GM12864 (cell line): ENCODE data around the gene ERBB4.

Experiments
- DNase-seq: peaks from one replicate; pipeline ENCODE4 v3.0.0-alpha.2; 2011; ENCODE audit warnings: low read depth
- H3K4me3 ChIP-seq: 2 replicates; pipeline ENCODE4 v1.5.1; 2011; ENCODE audit warnings: mild to moderate bottlenecking, low read depth, low read length, control low read depth
- TF ChIP-seq, protein P1 (sequence below): IDR thresholded peaks from 2 replicates; pipeline ENCODE4 v1.5.1; 2011; ENCODE audit warnings: low read depth, mild to moderate bottlenecking, moderate library complexity, low read length, control low read depth, inconsistent platforms; ENCODE audit errors: missing control alignments

ERBB4 gene

DNA sequence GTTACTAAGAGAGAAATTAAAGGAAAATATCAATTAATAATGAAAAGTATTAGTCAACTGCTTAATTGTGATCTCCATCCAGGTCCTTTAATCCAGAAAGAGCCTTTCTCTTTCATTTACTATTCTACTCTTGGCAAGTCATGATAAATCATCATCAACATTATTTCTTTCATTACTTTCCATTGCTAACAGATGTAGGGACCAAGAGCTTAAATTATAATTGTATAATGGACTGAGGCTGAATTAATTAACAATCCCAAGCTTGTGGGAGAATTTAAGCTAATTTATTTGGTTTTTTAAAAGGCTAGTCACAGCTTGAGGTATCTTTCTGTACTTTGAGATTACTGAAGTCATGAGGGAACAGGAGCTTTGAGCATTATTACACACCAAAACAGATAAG, 223.9 kb downstream of the ERBB4 start:
- TF ChIP-seq, protein P1, sequence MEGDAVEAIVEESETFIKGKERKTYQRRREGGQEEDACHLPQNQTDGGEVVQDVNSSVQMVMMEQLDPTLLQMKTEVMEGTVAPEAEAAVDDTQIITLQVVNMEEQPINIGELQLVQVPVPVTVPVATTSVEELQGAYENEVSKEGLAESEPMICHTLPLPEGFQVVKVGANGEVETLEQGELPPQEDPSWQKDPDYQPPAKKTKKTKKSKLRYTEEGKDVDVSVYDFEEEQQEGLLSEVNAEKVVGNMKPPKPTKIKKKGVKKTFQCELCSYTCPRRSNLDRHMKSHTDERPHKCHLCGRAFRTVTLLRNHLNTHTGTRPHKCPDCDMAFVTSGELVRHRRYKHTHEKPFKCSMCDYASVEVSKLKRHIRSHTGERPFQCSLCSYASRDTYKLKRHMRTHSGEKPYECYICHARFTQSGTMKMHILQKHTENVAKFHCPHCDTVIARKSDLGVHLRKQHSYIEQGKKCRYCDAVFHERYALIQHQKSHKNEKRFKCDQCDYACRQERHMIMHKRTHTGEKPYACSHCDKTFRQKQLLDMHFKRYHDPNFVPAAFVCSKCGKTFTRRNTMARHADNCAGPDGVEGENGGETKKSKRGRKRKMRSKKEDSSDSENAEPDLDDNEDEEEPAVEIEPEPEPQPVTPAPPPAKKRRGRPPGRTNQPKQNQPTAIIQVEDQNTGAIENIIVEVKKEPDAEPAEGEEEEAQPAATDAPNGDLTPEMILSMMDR: no peak
- H3K4me3 ChIP-seq: no peak overlapping the region
- DNase-seq: no peak

DNA sequence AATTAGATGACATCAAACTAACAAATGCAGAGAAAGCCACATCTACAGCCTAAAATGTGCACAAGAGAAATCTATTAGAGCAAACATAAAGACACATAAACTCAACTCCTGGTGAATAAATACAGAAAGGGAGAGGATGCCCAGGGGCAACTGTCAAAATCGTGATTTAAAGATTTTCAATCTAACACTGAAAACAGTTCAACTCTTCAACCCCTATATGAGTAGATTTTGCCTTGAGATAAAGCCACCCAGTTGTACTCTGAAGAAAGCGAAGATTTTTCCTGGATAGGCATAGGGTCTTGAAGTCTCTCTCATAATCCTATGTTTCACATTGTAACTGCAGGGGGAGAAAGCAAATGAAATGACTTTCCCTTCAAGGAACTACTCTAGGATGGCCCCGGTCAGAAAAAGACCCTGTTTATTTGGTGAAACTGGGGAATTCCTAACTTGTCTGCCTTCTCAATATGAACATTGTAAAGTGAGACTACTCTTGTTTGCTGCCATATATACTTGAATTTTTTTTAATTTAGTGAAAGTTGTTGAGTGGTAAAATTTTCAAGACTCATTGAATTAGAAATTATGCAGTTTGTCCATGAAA, 226.7 kb downstream of the ERBB4 start:
- no peak for DNase-seq
- no peak overlapping the region for H3K4me3 ChIP-seq
- TF ChIP-seq, protein P1: no peak

DNA sequence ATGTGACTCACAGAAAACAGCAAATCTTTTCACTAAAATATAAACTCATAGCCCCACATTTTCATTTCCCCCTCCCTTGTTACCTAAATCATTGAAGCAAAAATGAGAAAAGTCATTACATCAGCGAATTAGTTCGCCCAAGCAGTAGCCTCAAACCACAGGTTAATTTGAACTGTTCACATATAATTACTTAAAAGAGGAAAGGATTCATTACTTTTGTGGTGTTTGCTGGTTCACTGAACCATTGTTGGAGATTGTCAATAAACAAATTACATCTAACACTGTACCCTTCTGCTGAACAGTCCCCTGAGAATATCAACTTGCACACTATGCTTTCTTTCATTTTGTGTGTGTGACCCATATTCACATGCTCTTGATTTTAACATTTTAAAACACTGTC, 238.7 kb downstream of the ERBB4 start:
- TF ChIP-seq, protein P1: no peak
- DNase-seq: no peak
- no peak overlapping the region for H3K4me3 ChIP-seq

DNA sequence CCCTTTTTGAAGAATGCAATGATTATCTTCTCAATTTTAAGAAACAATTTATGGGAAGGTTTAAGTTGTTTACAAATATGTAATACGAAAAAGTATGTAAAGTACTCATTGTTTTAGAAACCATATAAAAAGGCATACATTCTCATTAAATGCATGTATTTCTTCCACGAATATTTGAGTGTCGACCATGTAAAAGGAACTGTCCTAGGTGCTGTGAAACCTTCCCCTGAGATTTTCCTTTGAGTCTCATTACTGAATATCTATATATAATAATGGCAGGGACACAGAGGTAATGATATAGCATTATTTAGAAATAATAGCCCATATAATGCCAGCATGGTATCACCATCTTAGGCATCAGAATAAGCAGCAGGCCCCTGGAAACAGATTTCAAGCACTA, 239.3 kb downstream of the ERBB4 start:
- TF ChIP-seq, protein P1: no peak
- no peak overlapping the region for H3K4me3 ChIP-seq
- DNase-seq: no peak

DNA sequence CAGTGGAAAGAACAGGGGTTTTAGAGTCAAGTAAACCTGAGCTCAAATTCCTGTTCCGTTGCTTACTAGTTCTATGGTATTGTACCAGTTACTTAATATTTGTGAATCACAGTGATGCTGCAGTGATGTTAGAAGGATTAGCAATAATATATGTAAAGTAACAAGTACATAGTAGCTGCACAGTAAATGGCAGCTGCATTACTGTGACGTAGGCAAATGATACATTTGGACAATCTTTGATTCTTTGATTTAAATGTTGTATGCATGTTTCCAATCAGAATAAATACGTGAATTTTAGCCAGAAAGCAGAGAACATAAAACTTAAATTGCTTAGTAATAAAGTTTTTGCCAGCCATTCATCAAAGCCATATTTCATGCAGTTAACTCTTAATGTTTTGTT, 243.0 kb downstream of the ERBB4 start:
- TF ChIP-seq, protein P1: no peak
- DNase-seq: no peak

DNA sequence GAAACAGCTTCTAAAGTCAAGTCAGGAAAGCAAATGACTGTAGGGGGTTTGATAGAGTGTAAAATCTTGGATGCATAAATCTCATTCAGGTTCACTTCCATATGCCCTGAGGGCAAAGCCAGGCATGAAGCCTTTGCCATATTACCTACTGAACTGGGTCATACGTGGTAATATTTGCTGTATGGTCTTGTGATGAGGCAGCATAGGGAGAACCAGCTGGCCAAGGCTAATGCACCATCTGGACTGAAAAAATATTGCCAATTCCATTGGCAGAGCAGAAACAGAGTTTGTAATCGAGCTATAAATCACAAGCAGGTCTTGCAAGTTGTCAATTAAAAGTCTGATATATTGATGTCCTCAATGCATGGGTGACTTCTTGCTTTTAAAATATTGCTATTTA, 243.8 kb downstream of the ERBB4 start:
- TF ChIP-seq, protein P1: no peak
- no peak overlapping the region for H3K4me3 ChIP-seq
- no peak for DNase-seq

More for the DNA sequence above, 243.0 kb downstream of the ERBB4 start:
- no peak overlapping the region for H3K4me3 ChIP-seq

DNA sequence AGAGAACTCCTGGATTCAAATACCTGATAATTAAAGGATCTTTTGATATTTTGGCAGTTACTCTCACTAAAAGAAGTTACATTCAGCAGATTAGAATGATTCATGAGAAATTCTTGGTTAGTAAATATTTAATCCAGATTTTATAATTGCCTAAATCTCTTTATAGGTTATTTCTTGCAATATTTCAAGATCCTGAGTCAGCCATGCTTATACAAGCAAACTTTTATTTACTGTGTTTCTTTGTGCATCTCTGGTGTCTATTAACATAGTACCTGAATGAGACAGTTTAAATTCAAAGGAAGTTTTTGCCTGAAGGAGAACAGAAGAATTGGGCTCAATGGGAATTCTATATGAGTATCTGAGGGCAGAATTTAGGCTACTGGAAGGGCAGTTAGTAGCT, 249.3 kb downstream of the ERBB4 start:
- TF ChIP-seq, protein P1: no peak
- DNase-seq: no peak
- no peak overlapping the region for H3K4me3 ChIP-seq
